K562 (cell line): ENCODE results near the gene TTC28. TPM values are rescaled to one million over a fixed set of nuclear protein-coding genes. Genes with fewer than 3 reads are reported as not detected.

ENCODE experiments used
- ATAC-seq: fragments of 200-7000 bp; cut with Tn5 transposase; 3 replicates; pipeline ENCODE4 v1.9.1; 2020; ENCODE audit warnings: moderate library complexity
- BruUV-seq: library from RNA; stranded (reverse); fragments of 400-500 nt; replicated peaks from 2 replicates; lab custom pipeline; 2021; lab: Mats Ljungman, UMichigan
- CTCF ChIA-PET: fragments of 300-600 bp; formaldehyde crosslinking; extraction: SDS; loops from one replicate; lab custom pipeline; 2021; ENCODE audit warnings: low intra/inter-chr PET ratio; lab: Yijun Ruan, JAX
- POLR2A ChIA-PET: fragments of 300-600, 350-650 bp; sonication (Branson Sonifier 250); formaldehyde crosslinking; extraction: SDS; loops from one replicate; lab custom pipeline; 2021; ENCODE audit warnings: antibody characterized with exemption, inconsistent platforms; lab: Yijun Ruan, JAX
- DNase-seq, 4 experiments: peaks; one replicate each; pipeline versions ENCODE4 v3.0.0 to v3.0.0-alpha.2; 2011 to 2018; ENCODE audit warnings: low spot score in 3 of 4, mixed read lengths in 3 of 4; ENCODE audit errors: extremely low read depth in 1 of 4
- FAIRE-seq: peaks from 2 replicates; lab custom pipeline; 2011; peaks lifted over from hg19 to GRCh38; lab: Jason Lieb, UNC
- H2AFZ ChIP-seq: 2 replicates; pipeline ENCODE4 v1.6.0; 2011; ENCODE audit warnings: low read depth, low read length, control low read depth, inconsistent platforms
- H3K27ac ChIP-seq: fragments of 200-600 bp; 3 replicates; pipeline ENCODE4 v1.8.0; 2011; ENCODE audit warnings: low read depth, mild to moderate bottlenecking, control low read depth, inconsistent platforms, low read length, moderate library complexity, mixed read lengths; ENCODE audit errors: extremely low read depth
- H3K27me3 ChIP-seq, 2 experiments: fragments of 300-600 bp in 1 of 2; 2 replicates in 1 of 2; 3 replicates in 1 of 2; pipeline versions ENCODE4 v1.6.0 to v1.8.0; 2011; ENCODE audit warnings: inconsistent platforms in 2 of 2, low read length in 2 of 2, mild to moderate bottlenecking in 1 of 2, mixed read lengths in 1 of 2, moderate library complexity in 1 of 2; ENCODE audit not compliant: control insufficient read depth in 2 of 2, insufficient read depth in 2 of 2
- H3K36me3 ChIP-seq: fragments of 300-600 bp; 3 replicates; pipeline ENCODE4 v1.8.0; 2011; ENCODE audit warnings: mild to moderate bottlenecking, low read length, inconsistent platforms; ENCODE audit not compliant: control insufficient read depth, insufficient read depth
- H3K4me1 ChIP-seq, 2 experiments: fragments of 200-600 bp in 1 of 2; replicated peaks in 1 of 2; 2 replicates in 1 of 2; 3 replicates in 1 of 2; pipeline versions ENCODE4 v1.5.1 to v1.8.0; 2011; ENCODE audit warnings: inconsistent platforms in 2 of 2, low read length in 2 of 2, mild to moderate bottlenecking in 1 of 2, mixed read lengths in 1 of 2, moderate library complexity in 1 of 2; ENCODE audit not compliant: control insufficient read depth in 2 of 2, insufficient read depth in 2 of 2
- H3K4me2 ChIP-seq: 2 replicates; pipeline ENCODE4 v1.6.1; 2011; ENCODE audit warnings: low read length, control low read depth, inconsistent platforms, mixed read lengths; ENCODE audit not compliant: insufficient read depth
- H3K4me3 ChIP-seq: fragments of 200-600 bp; sonication (generic), shearing (Covaris generic); 2 replicates; pipeline ENCODE4 v1.5.1; 2016; ENCODE audit warnings: control low read depth, inconsistent platforms
- H3K79me2 ChIP-seq: fragments of 200-600 bp; 3 replicates; pipeline ENCODE4 v1.8.0; 2011; ENCODE audit warnings: low read length, inconsistent platforms; ENCODE audit not compliant: control insufficient read depth, insufficient read depth
- H3K9ac ChIP-seq, 2 experiments: 2 replicates each; pipeline versions ENCODE4 v1.6.0 to v1.6.1; 2011; ENCODE audit warnings: low read depth in 2 of 2, low read length in 2 of 2, control low read depth in 1 of 2, inconsistent platforms in 1 of 2, mild to moderate bottlenecking in 1 of 2, mixed read lengths in 1 of 2; ENCODE audit not compliant: insufficient read depth in 1 of 2
- H3K9me1 ChIP-seq: one replicate; pipeline ENCODE4 v1.6.0; 2011; ENCODE audit warnings: inconsistent platforms, mild to moderate bottlenecking, low read length, moderate library complexity; ENCODE audit not compliant: control insufficient read depth, insufficient read depth
- H3K9me3 ChIP-seq: replicated peaks from 2 replicates; pipeline ENCODE4 v1.5.1; 2011; ENCODE audit warnings: low read depth, low read length, inconsistent platforms; ENCODE audit not compliant: control insufficient read depth, insufficient read depth
- H4K20me1 ChIP-seq: replicated peaks from 2 replicates; pipeline ENCODE4 v1.6.1; 2011; ENCODE audit warnings: low read length, inconsistent platforms, mixed read lengths; ENCODE audit not compliant: control insufficient read depth, insufficient read depth
- BRD4 ChIP-seq: fragments of 200-600 bp; sonication (generic); IDR thresholded peaks from 2 replicates; pipeline ENCODE4 v1.6.1; 2017; ENCODE audit warnings: inconsistent platforms
- ELF1 ChIP-seq: fragments of 200-800 bp; sonication (Bioruptor generic); IDR thresholded peaks from 2 replicates; pipeline ENCODE4 v1.6.1; 2016; ENCODE audit warnings: missing genetic modification characterization, missing compliant biosample characterization
- ESRRA ChIP-seq: fragments of 450-650 bp; IDR thresholded peaks from 2 replicates; pipeline ENCODE4 v1.6.1; 2014; ENCODE audit warnings: low read depth, mild to moderate bottlenecking, moderate library complexity, borderline replicate concordance
- ETV1 ChIP-seq: fragments of 450-650 bp; conservative IDR thresholded peaks from 2 replicates; pipeline ENCODE4 v1.6.1; 2016; ENCODE audit warnings: missing genetic modification characterization, control low read depth, low read depth, missing compliant biosample characterization
- HNRNPL ChIP-seq: fragments of 200-400 bp; formaldehyde crosslinking; IDR thresholded peaks from 2 replicates; pipeline ENCODE4 v1.6.1; 2017; ENCODE audit warnings: low read depth, mild to moderate bottlenecking, low read length
- NR2C2 ChIP-seq, 2 experiments: fragments of 200-800 bp in 1 of 2; sonication (Bioruptor generic) in 1 of 2; sonication (generic) in 1 of 2; formaldehyde crosslinking in 1 of 2; IDR thresholded peaks; 2 replicates each; pipeline versions ENCODE4 v1.6.1 to v1.8.0; 2016 to 2022; ENCODE audit warnings: mild to moderate bottlenecking in 1 of 2, missing compliant biosample characterization in 1 of 2, missing genetic modification characterization in 1 of 2, missing genetic modification reagents in 1 of 2
- RBM17 ChIP-seq: fragments of 200-400 bp; formaldehyde crosslinking; IDR thresholded peaks from 2 replicates; pipeline ENCODE4 v1.6.1; 2017; ENCODE audit warnings: low read depth, mild to moderate bottlenecking, low read length, borderline replicate concordance
- SLC30A9 ChIP-seq: fragments of 250-450 bp; sonication (Bioruptor Pico); IDR thresholded peaks from 2 replicates; pipeline ENCODE4 v1.8.0; 2022; ENCODE audit warnings: mild to moderate bottlenecking, moderate library complexity
- SRSF9 ChIP-seq: fragments of 200-400 bp; formaldehyde crosslinking; IDR thresholded peaks from 2 replicates; pipeline ENCODE4 v1.6.1; 2017; ENCODE audit warnings: low read depth, low read length, borderline replicate concordance
- TEAD2 ChIP-seq: fragments of 450-650 bp; IDR thresholded peaks from 2 replicates; pipeline ENCODE4 v1.6.1; 2016; ENCODE audit warnings: missing genetic modification characterization, control low read depth, missing compliant biosample characterization
- USF1 ChIP-seq: sonication (generic); formaldehyde crosslinking; IDR thresholded peaks from 2 replicates; pipeline ENCODE4 v1.9.0; 2022; ENCODE audit warnings: mild to moderate bottlenecking, missing genetic modification reagents
- WHSC1 ChIP-seq: IDR thresholded peaks from one replicate; pipeline ENCODE4 v1.6.1; 2012; ENCODE audit warnings: low read length, control low read depth, inconsistent platforms
- ZKSCAN1 ChIP-seq: fragments of 150-350 bp; IDR thresholded peaks from 2 replicates; pipeline ENCODE4 v1.6.1; 2016; ENCODE audit warnings: low read depth, low read length
- ZNF354B ChIP-seq: fragments of 250-450 bp; sonication (Bioruptor Pico); IDR thresholded peaks from 2 replicates; pipeline ENCODE4 v1.4.0; 2020
- ZNF512 ChIP-seq: IDR thresholded peaks from 2 replicates; pipeline ENCODE4 v1.6.1; 2016; ENCODE audit warnings: missing genetic modification characterization, missing compliant biosample characterization
- ZNF76 ChIP-seq: fragments of 250-450 bp; sonication (Bioruptor Pico); IDR thresholded peaks from 2 replicates; pipeline ENCODE4 v1.4.0; 2020; ENCODE audit warnings: mild to moderate bottlenecking, moderate library complexity, borderline replicate concordance
- in situ Hi-C: fragments of 300-500 bp; cut with MboI; formaldehyde crosslinking; loops from 4 replicates; pipeline ENCODE4 v1.15.0; 2018; ENCODE audit warnings: inconsistent platforms, mixed read lengths
- intact Hi-C: fragments of 100-400 bp; cut with micrococcal nuclease; formaldehyde crosslinking; loops from 2 replicates; pipeline ENCODE4 v1.14.2; 2022
- polyA plus RNA-seq, 8 experiments: library from polyadenylated mRNA; depleted of rRNA in 4 of 8; stranded (reverse) in 5 of 8; unstranded in 3 of 8; fragments of >200 nt; fragmentation: Nextera tagmentation in 2 of 8; fragmentation: Illumina TruSeq in 1 of 8; extraction: Ambion mirVana in 2 of 8; extraction: Trizol in 1 of 8; gene quantifications; 2 replicates each; pipeline versions ENCODE4 v1.2.1 to v1.2.3, GENCODE V29; 2011 to 2014; ENCODE audit warnings: inconsistent platforms in 1 of 8, missing spikeins in 1 of 8
- total RNA-seq, 7 experiments: library from RNA; depleted of rRNA in 6 of 7; stranded (reverse); fragments of >200 nt in 6 of 7; fragmentation: Illumina TruSeq in 2 of 7; extraction: Trizol in 2 of 7; gene quantifications; 2 replicates each; pipeline versions ENCODE4 v1.2.1 to v1.2.3, GENCODE V29; 2011 to 2021; ENCODE audit warnings: low replicate concordance in 1 of 7

TTC28 gene
- total and polyA plus RNA-seq, 9 of the 15 experiments (the other 6 are each of a cell fraction or from before 2014, with no cell fraction given), result 0.22 to 10.7 (median 3.1) TPM

- H3K9me1 ChIP-seq, result no peaks in the 10 kb centered on the region
- H2AFZ ChIP-seq, result no peak overlapping the region
- no peak overlapping the region for H3K4me2 ChIP-seq
- H3K9ac ChIP-seq, result no peak overlapping the region
- no peak overlapping the region for H3K27ac ChIP-seq
- no peak overlapping the region for H3K4me3 ChIP-seq
- DNase-seq, result no peak
- peaks cover 67% of the 10 kb centered on the region for H3K36me3 ChIP-seq
- H3K79me2 ChIP-seq, result no peaks in the 10 kb centered on the region
- in situ Hi-C loops, result no loop called here
- no peaks in the 10 kb centered on the region for H4K20me1 ChIP-seq
- H3K9me3 ChIP-seq, result no peaks in the 10 kb centered on the region
- CTCF ChIA-PET, result no interaction called here
- TF ChIP-seq ZNF76 (CRISPR knock-in tag), result no peak
- no peak for TF ChIP-seq SLC30A9
- TF ChIP-seq ZNF512 (tag), result no peak
- TF ChIP-seq RBM17, result no peak
- TF ChIP-seq TEAD2 (tag), result no peak
- no peak for TF ChIP-seq ETV1 (tag)
- TF ChIP-seq USF1 (CRISPR knock-in tag), result no peak
- no peak for TF ChIP-seq ELF1 (tag)
- no peak for TF ChIP-seq NR2C2 (CRISPR knock-in tag; IDR thresholded peaks at IDR 0.05)
- no peak for TF ChIP-seq NR2C2 (tag; IDR thresholded peaks at IDR 0.05)
- TF ChIP-seq SRSF9, result no peak
- TF ChIP-seq ESRRA, result no peak
- TF ChIP-seq WHSC1, result no peak
- TF ChIP-seq HNRNPL, result no peak
- no peak for TF ChIP-seq ZKSCAN1
- TF ChIP-seq ZNF354B (CRISPR knock-in tag), result no peak
- TF ChIP-seq BRD4, result no peak
- TF ChIP-seq, all 486 proteins: peak for 0
- Histone ChIP-seq H3K4me1 (no peaks in the 10 kb centered on the region), H3K27me3 (no peaks in the 10 kb centered on the region)
- intact Hi-C loops, result no loop called here
- FAIRE-seq, result no peak
- no peak for ATAC-seq
- POLR2A ChIA-PET, result no interaction called here
- BruUV-seq, result no TSS peak
Observed at GRCh38 chr22:28710107-28710506, 30.5 kb upstream of the TTC28 start.
